Chondrocyte (in vitro differentiated cells): ENCODE results near the gene KLHDC10. TPM values are rescaled to one million over a fixed set of nuclear protein-coding genes. Genes with fewer than 3 reads are reported as not detected.
"Not testable (repeated sequence)": the region's sequence is repeated elsewhere in the genome, so short reads cannot be mapped to it uniquely, and the experiment has no call there.

Source experiments
- DNase-seq: peaks from one replicate; pipeline ENCODE4 v3.0.0; 2021; ENCODE audit warnings: mixed read lengths, low spot score
- H3K27ac Mint-ChIP-seq: one replicate; pipeline ENCODE4 v1.8.0; 2021; ENCODE audit warnings: mild to moderate bottlenecking, moderate library complexity, mixed read lengths; ENCODE audit not compliant: unreplicated experiment
- H3K27me3 Mint-ChIP-seq: 2 replicates; pipeline ENCODE4 v1.8.0; 2021; ENCODE audit warnings: low read depth, mixed read lengths
- H3K36me3 Mint-ChIP-seq: 2 replicates; pipeline ENCODE4 v1.8.0; 2021; ENCODE audit warnings: low read depth, mixed read lengths
- H3K4me1 Mint-ChIP-seq: 2 replicates; pipeline ENCODE4 v1.8.0; 2021; ENCODE audit warnings: low read depth, mild to moderate bottlenecking, mixed read lengths
- H3K4me3 Mint-ChIP-seq: one replicate; pipeline ENCODE4 v1.8.0; 2021; ENCODE audit warnings: mild to moderate bottlenecking, moderate library complexity, mixed read lengths; ENCODE audit not compliant: unreplicated experiment
- H3K9me3 Mint-ChIP-seq: 2 replicates; pipeline ENCODE4 v1.8.0; 2021; ENCODE audit warnings: low read depth, mixed read lengths
- total RNA-seq: library from RNA; stranded (reverse); gene quantifications from 3 replicates; pipeline ENCODE4 v1.2.1, GENCODE V29; 2021
- TF ChIP-seq, protein P1 (sequence below): fragments of 200-600 bp; sonication (generic); IDR thresholded peaks from 2 replicates; pipeline ENCODE4 v1.5.0; 2021; ENCODE audit warnings: antibody characterized with exemption, mild to moderate bottlenecking, moderate library complexity

The KLHDC10 gene
- total RNA-seq, 1 donor from 2014 or later = 28.0 TPM

DNA sequence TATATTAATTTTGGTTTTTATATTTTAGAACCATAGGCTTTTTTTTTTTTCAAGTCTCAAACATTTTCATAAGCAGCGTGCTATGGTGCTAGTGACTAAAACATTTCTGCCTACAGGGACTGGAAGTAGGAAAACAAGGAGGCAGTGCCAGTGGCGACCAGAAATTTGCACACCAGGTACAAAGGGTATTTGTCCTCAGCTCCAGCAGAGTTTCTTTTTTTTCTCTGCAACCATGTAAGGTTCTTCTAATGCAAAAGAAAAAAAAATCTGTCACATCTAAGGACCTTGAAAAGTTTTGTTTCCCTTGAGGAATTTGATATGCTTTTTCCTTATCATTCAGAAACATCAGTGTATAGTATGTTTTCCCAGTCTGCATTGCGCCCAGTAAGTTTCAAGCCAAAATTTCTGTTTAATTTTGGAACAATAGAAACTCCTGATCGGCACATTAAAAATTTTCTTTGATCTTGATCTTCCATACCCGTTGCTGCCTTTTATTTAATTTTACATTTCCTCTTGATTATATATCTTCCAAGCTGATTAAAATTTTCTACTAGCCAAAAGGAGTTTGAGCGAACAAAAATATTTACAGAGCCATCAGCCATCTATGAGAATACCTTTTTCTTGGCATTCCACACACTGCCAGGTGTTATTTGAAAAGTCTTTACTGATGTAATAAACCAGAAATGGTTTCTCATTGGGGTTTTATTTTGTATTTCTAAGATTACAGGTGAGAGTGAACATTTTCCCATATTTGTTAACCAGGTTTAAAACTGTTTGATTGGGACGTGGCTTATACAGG lies 956 bp upstream of the KLHDC10 start:
- peak overlapping the region; percentile 86 for H3K27ac Mint-ChIP-seq
- TF ChIP-seq, protein P1, sequence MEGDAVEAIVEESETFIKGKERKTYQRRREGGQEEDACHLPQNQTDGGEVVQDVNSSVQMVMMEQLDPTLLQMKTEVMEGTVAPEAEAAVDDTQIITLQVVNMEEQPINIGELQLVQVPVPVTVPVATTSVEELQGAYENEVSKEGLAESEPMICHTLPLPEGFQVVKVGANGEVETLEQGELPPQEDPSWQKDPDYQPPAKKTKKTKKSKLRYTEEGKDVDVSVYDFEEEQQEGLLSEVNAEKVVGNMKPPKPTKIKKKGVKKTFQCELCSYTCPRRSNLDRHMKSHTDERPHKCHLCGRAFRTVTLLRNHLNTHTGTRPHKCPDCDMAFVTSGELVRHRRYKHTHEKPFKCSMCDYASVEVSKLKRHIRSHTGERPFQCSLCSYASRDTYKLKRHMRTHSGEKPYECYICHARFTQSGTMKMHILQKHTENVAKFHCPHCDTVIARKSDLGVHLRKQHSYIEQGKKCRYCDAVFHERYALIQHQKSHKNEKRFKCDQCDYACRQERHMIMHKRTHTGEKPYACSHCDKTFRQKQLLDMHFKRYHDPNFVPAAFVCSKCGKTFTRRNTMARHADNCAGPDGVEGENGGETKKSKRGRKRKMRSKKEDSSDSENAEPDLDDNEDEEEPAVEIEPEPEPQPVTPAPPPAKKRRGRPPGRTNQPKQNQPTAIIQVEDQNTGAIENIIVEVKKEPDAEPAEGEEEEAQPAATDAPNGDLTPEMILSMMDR = no peak
- H3K4me3 Mint-ChIP-seq = peak overlapping the region; percentile 96
- H3K36me3 Mint-ChIP-seq = no peaks in the 10 kb centered on the region
- no peak for DNase-seq
- H3K27me3 Mint-ChIP-seq = no peaks in the 10 kb centered on the region
- peaks cover 43% of the 10 kb centered on the region for H3K4me1 Mint-ChIP-seq
- H3K9me3 Mint-ChIP-seq = no peaks in the 10 kb centered on the region

DNA sequence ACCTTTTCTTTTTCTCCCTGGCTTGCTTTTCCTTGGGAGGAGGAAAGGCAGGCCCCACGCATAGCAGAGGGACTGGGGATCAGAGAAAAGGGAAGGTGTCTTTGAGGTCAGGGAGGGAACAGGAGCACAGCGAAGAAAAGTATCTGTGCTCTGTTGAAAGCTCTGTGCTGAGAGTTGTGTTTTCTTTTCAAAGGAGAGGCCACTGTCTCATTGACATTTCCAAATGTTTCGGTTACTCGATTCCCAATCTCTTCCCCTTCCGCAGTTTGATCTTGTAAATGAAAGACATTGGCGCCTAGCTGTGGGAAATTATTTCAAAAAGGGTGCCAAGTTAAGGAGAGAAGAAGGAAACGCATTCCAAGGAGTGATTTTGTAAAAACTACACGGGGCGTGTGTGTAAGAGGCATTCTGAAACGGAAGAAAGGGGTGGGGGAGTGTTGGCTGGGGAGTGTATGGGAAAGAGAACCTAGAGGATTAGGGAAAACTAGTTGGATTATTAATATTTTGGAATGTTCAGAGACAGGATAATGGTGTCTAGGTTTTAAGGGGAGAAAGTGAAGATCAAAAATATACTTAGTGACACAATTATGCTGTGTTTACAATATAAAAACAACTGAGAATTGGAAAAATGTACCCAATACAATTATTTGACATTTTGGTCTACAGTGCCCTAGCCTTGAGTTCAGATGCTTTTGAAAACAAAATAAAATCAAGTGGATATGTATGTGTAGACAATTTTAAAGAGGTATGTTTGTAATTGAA lies 708 bp downstream of the KLHDC10 start:
- Mint-ChIP-seq H3K4me1 (peaks cover 53% of the 10 kb centered on the region), H3K27me3 (no peaks in the 10 kb centered on the region), H3K4me3 (peak overlapping the region; percentile 96), H3K36me3 (no peaks in the 10 kb centered on the region), H3K27ac (peak overlapping the region; percentile 86), H3K9me3 (no peaks in the 10 kb centered on the region)
- TF ChIP-seq, protein P1 = no peak
- DNase-seq = no peak

DNA sequence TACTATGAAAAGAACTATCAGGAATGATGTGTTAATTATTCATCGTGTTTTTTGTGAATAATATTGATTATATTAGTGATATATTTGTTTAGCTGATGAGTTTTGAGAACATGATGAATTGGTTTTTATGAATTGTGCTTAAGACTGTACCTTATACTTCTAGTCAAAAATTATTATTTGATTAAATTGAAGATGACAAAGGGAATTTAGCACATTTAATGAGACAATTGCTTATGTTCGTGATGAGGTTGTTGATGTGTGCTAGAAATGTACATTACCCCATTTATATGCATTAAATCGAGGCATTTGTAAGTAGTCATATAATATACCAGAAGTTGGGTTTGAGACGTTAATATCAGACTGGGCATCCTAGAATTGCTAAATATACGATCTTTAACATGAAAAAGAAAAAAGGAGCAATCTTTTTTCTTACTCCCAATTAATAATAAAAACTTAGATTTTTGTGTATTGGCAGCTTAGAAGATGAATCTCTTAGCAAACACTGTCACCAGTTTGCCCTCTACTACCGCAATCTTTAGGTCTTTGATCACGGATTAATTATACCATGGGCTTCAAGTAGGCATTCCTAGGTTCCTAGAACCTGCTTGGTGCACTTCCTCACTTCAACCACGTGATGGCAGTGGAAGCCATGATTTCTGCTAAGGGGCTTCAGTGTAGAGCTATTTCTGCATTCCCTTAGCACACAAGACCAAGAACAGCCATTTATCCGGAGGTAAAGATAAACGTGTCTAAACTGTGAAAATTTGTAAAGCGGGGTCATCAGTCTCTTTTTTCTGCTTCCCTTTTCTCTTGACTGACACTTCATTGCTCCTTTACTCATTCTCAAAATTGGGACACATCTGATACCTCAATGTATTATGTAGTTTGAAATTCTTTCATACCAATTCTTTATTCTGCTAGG lies 1.6 kb downstream of the KLHDC10 start:
- H3K27me3 Mint-ChIP-seq = no peaks in the 10 kb centered on the region
- no peak overlapping the region for H3K27ac Mint-ChIP-seq
- H3K9me3 Mint-ChIP-seq = no peaks in the 10 kb centered on the region
- DNase-seq = no peak
- TF ChIP-seq, protein P1 = peak; percentile 99
- H3K36me3 Mint-ChIP-seq = no peaks in the 10 kb centered on the region
- peak overlapping the region; percentile 96 for H3K4me3 Mint-ChIP-seq
- H3K4me1 Mint-ChIP-seq = peaks cover 53% of the 10 kb centered on the region

DNA sequence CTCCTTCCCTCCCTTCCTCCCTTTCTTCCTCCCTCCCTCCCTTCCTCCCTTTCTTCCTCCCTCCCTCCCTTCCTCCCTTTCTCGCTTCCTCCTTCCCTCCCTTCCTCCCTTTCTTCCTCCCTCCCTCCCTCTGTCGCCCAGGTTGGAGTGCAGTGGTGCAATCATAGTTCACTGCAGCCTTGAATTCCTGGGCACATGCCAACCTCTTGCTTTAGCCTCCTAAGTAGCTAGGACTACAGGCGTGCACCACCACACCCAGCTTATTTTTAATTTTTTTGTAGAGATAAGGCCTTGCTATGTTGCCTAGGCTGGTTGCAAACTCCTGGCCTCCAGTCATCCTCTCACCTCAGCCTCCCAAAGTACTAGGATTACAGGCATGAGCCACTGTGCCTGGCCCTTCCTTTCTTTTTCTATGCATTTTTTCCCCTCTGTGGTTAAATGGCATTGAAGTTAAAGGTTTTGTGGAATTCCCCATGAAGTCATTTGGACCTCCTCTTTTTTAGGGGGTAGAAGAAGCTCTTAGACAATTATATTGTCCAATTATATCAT lies 9.6 kb downstream of the KLHDC10 start:
- TF ChIP-seq, protein P1 = no peak
- Mint-ChIP-seq H3K4me1 (peaks cover 30% of the 10 kb centered on the region), H3K9me3 (peaks cover 3% of the 10 kb centered on the region), H3K27ac (no peak overlapping the region), H3K27me3 (no peaks in the 10 kb centered on the region), H3K4me3 (no peak overlapping the region), H3K36me3 (peaks cover 2% of the 10 kb centered on the region)
- DNase-seq = no peak

DNA sequence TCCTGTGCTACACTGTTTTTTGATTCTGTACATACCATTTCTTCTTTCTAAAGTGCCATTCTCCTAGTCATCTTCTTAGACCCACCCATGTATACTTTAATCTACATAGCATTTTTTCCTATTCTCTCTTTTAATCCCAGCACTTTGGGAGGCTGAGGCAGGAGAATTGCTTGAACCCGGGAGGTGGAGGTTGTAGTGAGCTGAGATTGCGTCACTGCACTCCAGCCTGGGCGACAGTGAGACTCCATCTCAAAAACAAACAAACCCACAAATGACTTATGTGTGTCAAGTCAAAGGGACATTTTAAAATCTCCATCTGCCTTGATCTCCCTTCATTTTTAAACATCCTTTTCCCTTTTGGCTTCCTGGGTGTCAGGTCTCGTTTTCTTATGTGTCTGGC lies 13.2 kb downstream of the KLHDC10 start:
- H3K27me3 Mint-ChIP-seq, H3K9me3 Mint-ChIP-seq: not testable (repeated sequence)
- peak overlapping the region; percentile 11 for H3K27ac Mint-ChIP-seq

More for the DNA sequence above, 13.2 kb downstream of the KLHDC10 start:
- not testable (repeated sequence) for H3K36me3 Mint-ChIP-seq, DNase-seq, H3K4me3 Mint-ChIP-seq
- H3K4me1 Mint-ChIP-seq = peaks cover 29% of the 10 kb centered on the region
